GM18508 (cell line): ENCODE data around the gene ARHGAP29.

Experiments used
- ATAC-seq: cut with Tn5 transposase; IDR thresholded peaks from one replicate; pipeline ENCODE4 v1.9.1; 2021; ENCODE audit warnings: moderate number of reproducible peaks; ENCODE audit not compliant: insufficient read depth, unreplicated experiment

ARHGAP29 gene

DNA sequence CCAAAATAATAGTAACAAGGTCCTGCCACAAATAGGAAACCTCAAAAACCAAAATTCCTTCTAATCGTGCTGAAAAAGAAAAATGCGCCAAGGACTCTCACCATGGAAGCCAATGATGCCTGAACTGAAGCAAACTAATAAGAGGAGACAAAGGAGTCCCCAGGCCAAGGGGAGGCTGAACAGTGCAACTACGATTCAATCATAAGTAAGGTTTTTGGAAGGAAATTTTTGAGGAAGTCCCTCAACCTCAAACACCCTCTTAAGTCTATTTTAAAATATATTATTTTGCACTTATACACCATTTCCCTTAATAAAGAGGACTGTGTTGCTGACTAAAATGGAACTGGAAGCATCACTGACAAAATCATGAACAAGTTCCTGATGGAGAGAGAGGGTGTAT is 1.7 kb upstream of the ARHGAP29 start:
- ATAC-seq = no peak

GRCh38 chr1:94236630-94237290 is 624 bp downstream of the ARHGAP29 start:
- ATAC-seq = no peak

DNA sequence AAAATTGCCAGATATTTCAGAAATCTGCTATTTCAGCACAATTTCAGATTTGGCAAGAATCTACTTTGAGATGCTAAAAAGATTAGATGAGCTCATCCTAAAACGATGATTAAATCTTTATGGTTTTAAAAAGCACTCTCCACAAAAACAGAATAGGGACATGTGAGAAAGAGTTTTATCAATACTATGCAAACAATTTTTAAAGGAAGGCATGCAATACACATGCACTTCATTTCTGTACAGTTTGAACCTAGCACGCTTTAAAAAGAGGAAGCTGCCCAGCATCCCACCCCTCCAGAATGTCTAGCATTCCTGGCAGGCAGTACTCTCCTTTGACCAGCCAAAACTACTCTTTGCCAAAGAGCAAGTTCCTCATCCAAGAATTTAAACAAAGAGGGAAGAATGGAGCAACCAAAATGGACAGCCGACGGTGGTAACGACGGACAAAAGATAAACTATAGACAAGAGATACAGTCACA is 1.3 kb downstream of the ARHGAP29 start:
- ATAC-seq = no peak

- no peak for ATAC-seq
These were observed 2.0 kb downstream of the ARHGAP29 start for GRCh38 chr1:94235189-94236012.

GRCh38 chr1:94234615-94235014 is 2.8 kb downstream of the ARHGAP29 start:
- ATAC-seq = no peak

GRCh38 chr1:94231746-94232145 is 5.6 kb downstream of the ARHGAP29 start:
- no peak for ATAC-seq

GRCh38 chr1:94230920-94231319 is 6.5 kb downstream of the ARHGAP29 start:
- no peak for ATAC-seq

- no peak for ATAC-seq
These were observed 8.6 kb downstream of the ARHGAP29 start for GRCh38 chr1:94228640-94229375.

DNA sequence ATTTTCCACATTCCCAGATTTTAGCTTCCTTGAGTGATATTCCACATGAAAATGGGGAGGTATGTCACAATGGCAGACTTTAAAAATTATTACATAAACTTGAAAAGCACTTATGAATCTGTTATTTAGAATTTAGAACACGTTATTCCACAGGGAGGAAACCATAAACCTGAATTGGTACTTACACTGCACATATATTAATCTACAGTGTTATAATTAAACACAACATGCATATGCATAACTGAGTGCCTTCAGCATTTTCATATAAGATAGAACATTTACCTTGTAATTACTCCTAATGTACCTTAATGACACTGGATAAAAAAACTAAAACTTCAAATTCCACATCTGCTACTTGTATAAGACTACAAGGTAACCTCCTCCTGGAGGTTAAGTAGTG is 9.8 kb downstream of the ARHGAP29 start:
- ATAC-seq = no peak

DNA sequence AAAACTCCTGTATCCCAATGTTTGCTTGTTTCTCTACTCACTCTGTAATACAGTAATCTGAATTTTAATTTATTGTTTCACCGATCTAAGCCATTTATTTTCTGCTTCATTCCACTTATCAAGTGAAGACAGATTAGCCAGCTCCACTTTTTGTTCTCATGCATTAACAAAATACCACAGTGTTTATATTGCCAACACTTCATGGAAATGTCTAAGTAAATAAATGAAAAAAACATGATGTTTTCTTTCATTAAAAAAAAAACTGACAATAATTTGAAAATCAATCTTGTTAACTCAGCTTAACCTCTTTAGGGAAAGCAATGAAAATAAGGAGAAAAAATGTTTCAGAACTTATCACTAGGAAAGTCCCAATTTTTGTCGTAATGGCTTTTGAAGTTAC is 11.5 kb downstream of the ARHGAP29 start:
- ATAC-seq = no peak

DNA sequence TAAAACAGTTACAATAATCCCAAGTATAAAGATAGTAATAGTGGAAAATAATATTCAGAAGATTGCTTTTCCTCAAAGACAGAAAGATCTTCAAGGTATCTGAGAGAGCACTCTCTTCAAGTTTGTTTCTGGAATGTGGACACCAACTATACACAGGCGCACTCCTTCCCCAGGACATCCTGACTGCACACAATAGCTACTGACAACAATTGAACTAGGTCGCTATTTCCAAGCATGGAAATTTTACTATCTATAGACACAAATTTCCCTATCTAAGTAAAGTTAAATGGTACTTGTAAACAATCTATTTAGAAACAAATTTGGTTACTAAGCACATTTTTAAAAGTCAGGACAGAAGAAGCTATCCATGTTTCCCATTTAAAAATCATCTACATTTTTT is 19.1 kb downstream of the ARHGAP29 start:
- no peak for ATAC-seq

GRCh38 chr1:94215955-94216354 is 21.4 kb downstream of the ARHGAP29 start:
- ATAC-seq = no peak

- ATAC-seq = no peak
These were observed 27.4 kb downstream of the ARHGAP29 start for GRCh38 chr1:94209982-94210381.

- ATAC-seq = no peak
These were observed 28.0 kb downstream of the ARHGAP29 start for GRCh38 chr1:94209425-94209824.

DNA sequence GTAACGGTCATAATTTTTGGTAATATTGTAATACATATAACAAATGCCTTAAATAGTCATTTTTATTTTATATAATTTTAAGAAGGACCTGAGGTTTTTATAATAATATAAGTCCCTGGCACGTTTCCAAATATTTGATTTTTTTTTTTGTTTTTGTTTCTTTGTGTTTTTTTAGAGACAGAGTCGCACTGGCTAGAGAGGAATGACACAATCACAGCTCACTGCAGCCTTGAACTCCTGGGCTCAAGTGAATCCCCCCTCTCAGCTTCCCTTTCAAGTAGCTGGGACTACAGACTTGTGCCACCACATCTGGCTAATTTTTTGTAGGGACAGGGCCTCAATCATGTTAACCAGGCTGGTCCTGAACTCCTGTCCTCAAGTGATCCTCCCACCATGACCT is 29.7 kb downstream of the ARHGAP29 start:
- ATAC-seq = no peak

- no peak for ATAC-seq
These were observed 31.7 kb downstream of the ARHGAP29 start for GRCh38 chr1:94205639-94206038.

- ATAC-seq = no peak
These were observed 35.1 kb downstream of the ARHGAP29 start for GRCh38 chr1:94202241-94202640.

DNA sequence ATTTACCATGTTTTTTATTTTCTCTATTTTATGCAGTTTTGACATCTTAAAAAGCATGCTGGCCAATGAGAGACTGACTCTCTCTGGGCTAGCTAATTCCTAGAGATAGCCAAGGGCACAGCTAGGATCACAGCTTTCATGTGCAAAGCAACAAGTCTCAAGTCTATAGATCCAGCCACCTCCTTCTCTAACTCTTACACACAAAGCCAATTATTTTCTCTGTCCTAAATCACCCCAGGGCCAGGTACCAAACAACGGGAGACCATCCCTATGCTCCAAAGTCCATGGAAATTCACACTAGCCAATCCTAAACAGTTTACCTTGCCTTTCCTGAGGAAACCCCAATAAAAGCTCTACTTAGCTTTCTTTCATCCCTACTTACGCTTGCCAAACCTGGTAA is 38.0 kb downstream of the ARHGAP29 start:
- ATAC-seq = no peak

DNA sequence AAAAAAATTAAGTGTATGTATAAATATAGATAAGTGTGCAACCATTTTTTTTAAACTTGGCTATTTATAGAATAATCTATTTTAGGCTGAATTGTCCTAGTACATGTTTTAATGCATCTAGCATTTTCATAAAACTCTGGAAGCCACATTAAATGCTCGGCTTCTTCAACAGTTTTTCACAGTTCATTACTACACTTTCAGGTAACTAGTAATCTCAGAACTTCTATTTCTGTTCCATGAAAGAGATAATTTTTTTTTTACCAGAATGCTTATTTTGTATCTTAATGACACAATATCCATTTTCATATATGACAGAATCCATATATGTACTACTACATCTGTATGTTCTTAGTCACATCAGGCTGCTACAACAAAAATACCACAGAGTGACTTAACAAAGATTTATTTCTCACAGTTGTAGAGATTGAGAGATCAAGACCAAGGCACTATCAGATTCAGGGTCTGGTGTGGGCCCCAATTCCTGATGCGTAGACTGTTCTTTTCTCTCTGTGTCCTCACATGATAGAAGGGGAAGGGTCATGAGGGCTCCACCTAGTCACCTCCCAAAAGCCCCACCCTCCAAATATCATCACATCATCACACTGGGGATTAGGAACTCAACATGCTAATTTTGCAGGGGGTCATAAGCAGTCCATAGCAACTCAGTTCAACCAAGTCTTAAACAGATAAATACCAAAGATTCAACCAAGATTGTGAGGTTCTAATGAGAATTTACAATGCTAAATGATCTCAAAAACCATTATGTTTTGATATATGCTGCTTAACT is 43.1 kb downstream of the ARHGAP29 start:
- no peak for ATAC-seq

DNA sequence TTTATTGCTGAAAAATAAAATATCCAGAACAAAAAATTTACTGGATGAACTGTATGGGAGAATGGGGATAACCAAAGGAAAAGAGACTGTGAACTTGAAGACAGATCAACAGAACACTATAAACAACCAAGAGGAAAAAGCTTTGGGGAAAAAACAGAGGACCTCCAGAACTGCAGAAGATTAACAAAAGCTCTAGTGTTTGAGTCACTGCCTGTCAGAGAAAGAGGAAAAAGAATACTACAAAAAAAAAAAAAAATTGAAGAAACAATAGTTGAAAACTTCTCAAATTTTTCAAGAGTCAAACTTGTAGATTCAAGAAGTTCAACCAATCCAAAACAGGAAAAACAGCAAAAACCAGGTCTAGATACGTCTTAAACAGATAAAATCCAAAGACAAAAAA is 44.3 kb downstream of the ARHGAP29 start:
- ATAC-seq = no peak
